Measurements from ENCODE around the gene SLCO2A1.
"Not testable (repeated sequence)": the region's sequence is repeated elsewhere in the genome, so short reads cannot be mapped to it uniquely, and the experiment has no call there.

SLCO2A1 gene

DNA sequence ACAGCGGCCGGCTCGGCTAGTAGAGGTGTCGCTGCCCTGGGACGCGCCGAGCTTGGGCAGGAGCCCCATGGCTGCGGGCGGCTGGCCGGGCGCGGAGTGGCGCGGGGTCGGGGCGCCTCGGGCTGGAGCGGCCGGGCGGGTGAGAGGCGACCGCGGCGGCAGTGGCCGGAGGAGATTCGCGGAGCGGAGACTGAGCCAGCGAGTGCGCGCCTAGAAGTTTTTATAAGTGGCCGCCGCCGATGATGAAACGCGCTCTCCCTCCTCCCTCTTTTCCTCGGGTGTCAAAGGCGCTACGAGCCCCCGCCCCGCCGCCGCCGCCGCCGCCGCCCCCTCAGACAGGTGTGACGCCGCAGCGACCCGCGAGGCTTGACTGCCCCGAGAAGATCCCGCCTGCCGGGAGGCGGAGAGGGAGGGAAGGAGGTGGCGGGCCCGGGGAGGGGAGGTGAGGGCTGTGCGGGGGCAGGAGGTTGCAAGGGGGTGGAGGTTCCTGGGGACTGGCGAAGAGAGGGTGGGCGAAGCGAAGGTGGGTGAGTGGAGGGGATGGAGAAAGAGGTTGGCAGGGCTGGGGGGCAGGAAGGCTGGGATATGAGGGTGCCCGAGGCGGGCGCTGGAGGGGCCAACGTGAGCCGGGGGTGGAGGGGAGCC lies at the start of gene SLCO2A1:
Gene SLCO2A1, minus strand, starts transcription at position 192 of the 645 bp plus-strand sequence. Its CDS starts 123 bp downstream, at position 69.
- peak in 1 of 2 experiments; percentile 3 for DNase-seq

DNA sequence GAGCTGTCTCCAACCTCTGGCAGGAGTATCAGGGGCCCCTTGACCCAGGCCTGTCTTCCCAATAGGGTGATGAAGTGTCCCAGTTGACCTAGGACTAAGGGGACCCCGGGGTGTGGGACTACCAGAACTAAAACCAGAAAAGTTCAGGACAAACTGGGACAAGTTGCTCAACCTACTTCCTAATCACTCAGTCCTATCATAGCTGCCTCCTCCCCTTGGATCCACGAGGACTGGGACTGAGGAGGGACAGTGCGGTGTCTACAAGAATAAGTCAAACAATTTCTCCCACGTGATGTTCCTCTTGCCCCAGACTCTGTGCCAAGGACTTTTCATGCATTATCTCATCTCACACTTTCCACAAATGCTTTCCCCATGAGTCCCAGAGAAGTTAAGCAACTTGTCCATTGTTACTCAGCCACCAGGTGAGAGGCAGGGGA lies 49.4 kb upstream of the SLCO2A1 start:
- no peak for DNase-seq

DNA sequence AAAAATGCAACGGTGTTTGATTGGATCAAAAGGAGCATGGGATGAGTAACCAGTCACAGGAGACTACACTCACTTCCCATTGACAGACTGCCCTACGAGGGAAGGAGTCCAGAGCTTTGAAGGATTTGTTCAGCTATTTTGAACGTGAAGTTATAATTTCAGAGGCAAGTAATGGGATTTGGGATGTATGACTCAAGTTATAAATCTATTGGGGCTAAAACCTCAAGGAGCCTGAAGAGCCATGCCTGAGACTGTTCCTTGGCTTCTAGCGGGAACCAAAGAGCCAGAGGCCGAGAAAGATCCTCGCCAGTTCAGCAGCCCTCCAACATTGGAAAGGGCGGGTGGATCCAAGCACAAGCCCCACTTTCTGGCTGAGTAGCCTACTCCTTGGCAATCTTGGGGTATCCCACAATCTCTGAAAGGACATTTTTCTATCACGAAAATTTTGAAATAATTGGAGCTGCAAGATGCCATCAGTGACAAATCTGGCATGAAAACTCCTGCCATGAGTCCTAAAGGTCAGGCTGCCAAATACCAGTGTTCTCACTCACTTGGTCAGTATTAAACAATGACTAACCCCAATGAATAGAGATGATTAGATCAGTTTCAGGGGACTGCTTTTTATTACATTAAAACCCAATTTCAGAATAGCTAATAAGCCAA lies 48.6 kb upstream of the SLCO2A1 start:
- no peak for DNase-seq

DNA sequence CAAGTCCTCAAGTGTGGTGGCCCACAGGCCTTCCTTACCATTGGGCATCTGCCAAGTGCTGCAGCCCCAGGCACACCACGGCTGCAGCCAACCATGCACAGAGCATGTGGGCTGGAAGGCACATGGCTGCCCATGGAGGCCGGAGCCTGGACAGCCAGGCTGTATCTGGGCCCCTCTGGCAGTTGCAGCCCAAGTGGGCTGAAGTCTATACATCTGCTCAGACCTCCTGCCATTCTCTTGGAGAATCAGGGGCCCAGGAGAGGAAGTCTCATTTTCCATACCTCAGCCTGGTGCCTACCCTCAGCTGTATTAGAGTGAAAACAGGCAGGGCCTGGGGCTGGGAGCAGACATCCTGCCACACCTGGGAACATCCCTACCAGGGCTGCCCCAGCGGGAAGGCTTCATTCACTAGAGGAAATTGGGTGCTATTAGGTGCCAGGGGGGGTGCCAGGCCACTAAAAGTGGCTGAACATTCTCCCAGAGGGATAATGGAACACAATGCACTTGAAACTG lies 48.0 kb upstream of the SLCO2A1 start:
- DNase-seq: no peak

DNA sequence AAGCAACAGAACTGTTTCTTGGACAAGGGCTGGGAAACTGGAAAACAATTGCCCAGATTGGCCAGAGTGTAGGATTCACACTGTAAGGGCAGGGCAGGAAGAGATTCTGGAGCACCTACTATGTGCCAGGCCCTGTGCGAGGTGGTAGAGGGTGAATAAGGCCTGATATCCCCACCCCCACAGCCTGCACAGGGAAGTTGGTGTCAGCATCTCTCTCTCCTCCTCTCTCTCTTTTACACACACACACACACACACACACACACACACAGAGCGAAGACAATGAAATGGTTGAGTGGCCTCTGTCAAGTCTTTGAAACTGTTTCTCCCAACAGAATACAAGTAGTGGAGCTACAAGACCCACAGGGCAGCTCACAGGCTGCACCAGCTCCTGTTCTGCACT lies 47.1 kb upstream of the SLCO2A1 start:
- no peak for DNase-seq

DNA sequence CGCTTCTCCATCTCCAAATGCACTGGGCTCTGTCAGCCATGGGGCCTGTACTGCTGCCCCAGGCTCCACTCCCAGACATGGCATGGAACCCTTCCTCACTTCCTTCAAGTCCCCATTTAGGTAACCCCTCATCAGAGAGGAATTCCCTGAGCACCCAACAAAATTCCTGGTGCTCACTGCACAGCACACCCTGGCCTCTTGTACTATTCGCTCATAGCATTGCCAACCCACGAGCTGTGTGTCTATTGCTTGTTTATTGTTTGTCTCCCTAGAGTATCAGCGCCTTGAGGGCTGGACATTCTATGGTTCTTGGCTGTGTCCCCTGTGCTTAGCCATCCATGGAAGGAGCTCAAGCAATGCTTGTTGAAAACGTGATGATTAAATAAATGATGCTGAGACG lies 46.1 kb upstream of the SLCO2A1 start:
- DNase-seq: no peak

DNA sequence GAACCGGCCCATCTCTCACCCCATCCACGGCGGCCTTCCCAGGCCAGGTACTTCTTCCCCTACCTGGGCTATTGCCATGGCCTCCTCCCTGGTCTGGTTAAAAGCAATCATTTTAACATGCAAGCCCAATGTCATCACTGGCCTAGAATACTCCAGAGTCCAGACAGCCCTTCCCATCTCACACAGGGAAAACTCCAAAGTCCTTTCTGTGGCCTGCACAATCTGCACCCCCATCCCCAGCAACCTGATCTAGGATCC lies 45.8 kb upstream of the SLCO2A1 start:
- no peak for DNase-seq

DNA sequence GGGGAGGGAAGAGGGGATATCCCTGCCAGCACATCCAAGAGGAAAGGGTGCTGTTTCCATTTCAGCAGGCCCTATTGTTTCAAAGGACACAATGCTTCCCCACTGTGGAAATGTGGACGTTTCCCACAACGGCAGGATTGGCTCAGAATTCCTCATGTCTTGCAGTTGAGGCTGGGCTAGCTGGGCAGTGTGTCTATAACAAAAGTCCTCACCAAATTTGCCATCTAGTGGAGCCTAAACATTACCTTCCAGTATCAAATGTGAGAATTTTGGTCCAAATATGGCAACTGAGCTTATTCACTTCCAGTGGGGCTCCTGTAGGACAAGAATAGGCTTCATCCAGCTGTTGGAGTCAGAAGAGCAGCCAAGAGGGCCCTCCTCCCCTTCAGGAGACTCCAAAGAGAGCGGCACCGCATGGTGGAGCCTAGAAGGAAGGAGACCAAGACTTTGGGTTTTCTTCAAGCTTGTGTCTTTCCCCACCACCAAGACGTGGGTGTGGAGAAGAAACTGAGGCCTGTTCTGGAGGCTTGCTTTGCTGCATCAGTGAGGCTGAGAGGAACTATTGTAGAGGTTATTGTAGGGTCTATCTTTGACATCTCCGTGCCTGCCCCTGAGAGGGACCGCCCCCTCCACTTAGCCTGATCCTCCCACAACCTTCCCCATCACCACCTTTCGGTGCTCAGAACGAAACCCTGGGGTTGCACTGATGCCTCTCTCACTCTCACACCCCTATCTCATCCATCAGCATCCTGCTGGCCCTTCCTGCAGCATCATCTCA lies 45.3 kb upstream of the SLCO2A1 start:
- no peak for DNase-seq

DNA sequence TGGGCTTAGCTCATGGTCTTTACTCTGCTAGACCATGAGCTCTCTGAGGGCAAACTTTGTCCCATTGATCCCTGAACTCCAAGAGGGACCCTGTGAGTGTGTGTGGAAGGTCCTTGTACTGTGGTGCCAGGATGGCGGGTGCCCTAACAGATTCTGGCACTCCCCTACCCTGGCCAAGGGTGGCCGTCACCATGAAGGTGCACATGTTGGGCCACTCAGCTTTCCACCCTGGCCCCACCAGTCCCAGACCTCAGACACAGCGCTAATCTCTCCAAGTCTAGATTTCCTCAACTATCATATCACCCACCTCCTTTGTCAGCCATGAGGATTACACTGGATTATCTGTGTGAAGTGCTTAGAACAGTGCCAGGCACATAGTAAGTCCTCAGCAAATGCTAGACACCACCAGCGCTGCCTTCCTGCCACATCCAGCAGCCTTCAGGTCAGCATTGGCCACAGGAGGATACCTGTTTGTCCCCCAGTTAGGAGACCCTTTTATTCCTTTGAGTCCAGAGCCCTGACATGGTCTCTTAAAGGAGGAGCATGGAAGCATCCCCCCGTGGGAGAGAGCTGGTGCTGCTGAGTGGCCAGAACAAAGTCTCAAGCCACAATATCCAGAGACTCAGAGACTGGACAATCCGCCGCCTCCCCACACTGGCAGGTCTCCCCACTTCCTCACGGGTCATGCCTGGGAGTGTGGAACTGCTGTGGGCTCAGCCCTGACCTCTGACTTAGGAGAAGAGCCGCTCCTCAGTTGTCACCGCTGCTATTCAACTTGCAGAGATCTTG lies 44.5 kb upstream of the SLCO2A1 start:
- no peak for DNase-seq

DNA sequence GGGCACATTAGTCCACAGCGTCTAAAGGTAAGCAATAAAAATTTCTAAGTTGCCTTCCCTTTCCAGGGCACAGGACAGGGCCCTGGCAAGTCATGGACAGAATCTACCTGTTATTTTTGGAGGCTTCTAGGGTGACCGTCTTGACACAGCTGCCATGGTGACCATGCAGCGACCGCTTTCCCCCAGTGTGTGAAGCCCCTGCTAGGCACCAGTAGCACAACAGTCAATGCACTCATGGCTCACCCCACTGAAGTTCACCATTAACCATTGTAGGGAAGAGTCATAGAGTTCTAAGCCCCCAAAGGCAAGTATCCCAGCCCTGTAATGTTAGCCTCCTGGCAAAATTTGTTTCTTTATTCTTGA lies 43.8 kb upstream of the SLCO2A1 start:
- no peak for DNase-seq

DNA sequence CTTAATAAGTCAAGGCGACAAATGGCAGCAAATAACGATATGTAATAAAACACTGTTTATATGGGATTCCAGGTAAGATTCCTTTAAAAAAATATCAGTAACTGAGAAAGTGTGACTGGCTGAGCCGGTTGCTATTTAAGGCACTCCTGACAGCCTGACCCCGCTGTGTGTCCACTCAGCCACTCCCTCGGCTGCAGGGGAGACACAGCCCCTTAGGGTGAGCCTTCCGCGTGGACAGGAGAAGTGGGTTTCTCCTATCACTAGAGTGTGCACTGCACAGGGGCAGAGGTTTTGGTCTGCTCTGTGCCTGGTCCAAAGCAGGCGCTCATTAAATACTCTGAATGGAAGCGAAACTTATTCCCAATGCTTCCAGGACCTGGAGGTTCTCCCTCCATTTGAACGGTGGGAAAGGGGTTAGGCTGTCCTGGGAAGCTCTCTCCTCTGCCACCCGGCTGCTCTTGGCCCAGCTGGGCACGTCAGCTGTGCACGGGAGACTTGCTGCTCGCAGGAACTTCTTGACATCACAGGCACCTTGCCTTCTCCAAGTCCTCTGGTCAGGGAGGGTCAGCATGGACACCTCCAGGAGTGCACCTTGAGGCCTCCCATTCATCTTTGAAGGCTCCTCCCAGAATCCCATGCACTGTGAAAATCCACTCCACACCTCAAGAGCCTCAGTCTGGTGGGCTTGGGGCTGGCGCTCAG lies 43.3 kb upstream of the SLCO2A1 start:
- DNase-seq: no peak

DNA sequence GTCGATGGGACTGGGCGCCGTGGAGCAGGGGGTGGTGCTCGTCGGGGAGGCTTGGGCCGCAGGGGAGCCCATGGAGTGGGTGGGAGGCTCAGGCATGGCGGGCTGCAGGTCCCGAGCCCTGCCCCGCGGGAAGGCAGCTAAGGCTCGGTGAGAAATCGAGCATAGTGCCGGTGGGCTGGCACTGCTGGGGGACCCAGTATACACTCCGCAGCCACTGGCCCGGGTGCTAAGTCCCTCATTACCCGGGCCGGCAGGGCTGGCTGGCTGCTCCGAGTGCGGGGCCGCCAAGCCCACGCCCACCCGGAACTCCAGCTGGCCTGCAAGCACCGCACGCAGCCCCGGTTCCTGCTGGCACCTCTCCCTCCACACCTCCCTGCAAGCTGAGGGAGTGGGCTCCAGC lies 40.6 kb upstream of the SLCO2A1 start:
- not testable (repeated sequence) for DNase-seq

DNA sequence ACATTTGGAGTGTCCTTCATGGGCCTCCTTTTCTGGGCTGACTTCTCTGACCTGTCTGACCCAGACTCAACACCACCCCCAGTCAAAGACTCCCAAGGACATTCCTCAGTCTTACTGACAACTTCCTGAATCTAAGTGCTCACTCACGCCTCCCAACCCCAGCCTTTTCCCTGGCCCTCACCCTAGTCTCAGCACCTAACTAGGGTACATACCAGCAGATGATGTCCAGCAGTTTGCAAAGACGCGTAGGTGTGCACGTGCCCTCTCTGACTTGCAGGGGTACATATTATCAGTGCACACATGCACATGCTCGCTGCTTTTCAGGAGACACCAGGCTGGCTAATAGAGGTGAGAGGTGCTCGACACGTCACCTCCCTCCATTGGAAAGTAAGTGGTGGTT lies 38.7 kb upstream of the SLCO2A1 start:
- no peak for DNase-seq

DNA sequence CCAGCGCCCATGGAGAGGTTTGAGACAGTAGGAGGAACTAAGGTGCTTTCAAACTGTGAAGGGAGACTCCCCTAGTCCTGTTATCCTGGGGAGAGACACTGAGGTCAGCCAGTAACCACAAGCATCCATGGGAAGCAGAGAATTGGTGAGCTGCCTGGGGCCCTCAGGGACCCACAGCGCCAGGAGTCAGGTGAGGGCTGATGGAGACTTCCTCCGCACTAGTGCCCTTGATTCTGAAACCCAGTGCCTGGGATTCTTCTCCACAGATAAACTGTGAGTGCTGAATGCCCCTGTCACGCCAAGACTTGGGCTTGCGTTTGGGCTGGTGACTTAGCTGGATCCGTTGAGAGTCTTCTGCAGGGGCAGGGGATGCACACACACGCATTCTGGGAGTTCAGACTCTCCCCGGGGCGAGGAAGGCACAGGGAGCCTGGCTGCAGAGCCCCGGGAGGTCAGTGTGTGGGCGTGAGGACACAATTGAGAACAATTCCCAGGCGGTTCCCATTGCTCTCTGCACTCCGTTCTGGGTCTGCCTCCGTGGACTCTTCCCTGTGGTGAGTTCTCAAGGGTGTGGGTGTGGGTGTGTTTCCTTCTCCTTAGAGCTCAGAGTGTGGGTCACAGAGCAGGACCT lies 37.9 kb upstream of the SLCO2A1 start:
- no peak for DNase-seq

DNA sequence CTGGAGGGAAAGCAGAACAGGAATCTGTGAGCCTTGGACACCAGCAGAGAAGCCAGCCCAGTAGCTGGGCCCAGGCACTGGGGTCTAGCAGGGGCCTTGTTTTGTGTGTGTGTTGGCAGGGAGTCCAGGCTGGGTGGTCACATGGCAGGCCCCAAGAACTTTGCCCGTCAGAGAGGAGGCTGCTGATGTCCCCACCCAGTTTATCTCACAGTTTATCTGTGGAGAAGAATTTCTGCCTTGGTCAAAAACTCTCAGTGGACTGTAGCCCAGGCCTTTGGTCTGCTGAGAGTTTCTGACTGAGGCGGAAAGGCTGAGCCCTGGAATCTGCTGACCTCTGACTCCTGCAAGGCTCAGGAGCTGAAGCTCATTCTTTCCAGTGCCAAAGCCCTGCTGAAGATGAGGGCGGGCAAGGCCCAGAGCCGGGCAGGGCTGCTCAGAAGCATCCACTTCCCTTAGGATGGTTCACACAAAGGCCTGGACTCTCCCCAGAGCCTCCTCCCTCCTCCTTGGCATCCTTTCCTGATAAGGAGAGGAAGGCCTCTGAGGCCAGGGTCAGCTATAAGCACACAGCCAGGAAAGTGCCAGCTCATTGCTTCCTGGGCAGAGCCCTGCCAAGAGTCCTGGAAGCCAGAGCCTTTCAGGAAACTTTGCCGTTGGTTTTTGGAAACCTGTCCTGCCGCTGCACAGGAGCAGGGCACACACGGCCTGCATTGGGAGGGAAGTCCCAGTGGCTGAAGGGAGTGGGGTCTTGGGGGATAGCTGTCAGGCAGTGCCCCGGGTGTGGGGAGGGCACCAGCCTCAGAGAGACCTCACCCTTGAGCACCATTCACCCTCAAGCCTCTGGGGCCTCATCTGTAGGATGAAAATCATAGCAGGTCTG lies 37.2 kb upstream of the SLCO2A1 start:
- no peak for DNase-seq

DNA sequence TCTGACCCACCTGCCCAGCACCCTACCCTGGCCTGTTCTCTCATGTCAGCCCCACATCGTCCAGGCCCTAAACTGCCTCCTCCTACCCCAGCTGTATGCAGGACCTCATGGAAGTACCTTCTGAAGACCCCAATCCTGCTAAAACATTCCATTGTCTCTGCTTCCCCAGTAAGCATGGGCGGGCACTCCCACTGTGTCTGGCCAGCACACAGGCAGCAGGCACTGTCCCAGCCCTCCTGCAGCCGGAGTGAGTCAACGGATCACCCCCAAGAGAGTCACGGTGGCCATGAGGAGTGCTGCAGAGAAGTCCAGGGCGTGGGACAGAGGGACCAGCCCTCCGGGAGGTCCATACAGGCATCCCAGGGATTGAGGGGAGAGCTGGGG lies 36.4 kb upstream of the SLCO2A1 start:
- DNase-seq: no peak

DNA sequence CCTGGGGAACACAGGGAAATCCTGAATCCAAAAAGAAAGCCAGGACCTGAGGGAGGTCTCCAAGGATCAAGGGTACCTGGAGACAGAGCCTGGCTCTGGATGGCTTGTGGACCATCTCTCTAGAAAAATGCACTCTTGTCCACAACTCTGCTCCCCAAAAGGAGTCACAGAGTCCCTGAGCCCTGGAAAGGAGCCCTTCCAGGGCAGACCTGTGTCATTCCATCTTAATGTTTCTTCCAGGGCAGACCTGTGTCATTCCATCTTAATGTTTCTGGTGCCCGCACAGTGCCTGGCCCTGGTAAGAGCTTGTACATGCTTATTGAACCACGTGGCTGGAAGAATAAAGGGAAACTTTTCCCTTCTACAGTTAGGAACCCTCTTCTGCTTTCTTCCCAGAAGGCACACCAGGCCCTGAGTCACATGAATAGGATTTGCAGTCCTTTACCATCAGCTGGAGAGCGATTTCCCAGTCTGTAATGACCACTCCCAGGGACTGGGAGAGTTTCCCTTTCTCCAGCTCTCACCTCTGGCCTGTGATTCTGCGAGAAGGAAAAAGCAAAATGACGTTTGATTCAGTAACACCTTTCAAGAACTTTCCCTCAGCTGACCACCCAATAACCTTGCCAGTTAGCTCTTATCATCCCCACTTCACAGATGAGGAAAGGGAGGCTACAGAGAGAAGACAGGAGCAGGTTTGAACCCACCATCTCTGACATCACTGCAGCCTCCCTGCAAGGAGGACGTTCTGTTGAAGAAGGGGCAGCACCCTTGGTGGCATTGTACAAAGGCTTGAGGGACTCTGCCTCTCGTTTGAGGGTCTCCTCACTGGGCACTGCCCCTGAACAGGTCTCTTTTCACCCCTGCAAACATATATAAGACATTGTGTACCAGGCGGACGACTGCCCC lies 35.8 kb upstream of the SLCO2A1 start:
- DNase-seq: no peak

DNA sequence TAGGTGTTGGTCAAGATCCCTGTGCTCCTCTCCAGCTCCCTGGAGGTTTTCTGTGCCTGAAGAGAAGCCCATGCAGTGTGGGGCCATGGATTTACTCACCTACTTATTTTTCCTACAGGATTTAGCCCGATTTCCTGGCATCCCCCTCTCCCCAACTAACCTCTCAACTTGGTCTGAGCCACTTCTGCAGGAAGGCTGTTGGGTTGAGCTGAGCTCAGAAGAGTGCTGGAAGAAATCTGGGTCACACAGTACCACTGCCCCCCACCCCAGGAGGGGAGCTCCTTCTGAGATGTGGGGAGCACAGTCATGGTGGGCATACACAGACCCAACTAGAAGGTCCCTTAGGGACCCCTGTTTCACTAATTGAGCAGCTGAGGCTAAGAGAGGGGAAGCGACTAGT lies 34.4 kb upstream of the SLCO2A1 start:
- DNase-seq: no peak

DNA sequence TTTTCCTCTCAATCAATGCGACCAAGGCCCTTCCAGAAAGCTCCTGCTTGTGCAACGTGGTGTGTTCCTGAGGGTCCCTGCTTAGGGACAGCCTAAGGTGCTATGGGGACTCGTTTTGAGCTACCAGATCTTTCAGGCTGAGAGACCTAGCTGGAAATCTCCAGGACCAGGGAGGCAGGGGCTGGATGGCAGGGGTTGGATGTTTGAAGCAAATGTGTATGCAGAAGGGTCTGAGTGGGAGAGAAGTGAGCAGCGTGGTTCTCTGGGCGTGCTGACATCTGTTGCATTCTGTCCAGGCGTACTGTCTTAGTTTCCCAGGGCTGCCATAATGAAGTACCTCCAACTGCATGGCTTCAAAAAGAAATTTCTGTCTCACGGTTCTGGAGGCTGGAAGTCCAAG lies 31.7 kb upstream of the SLCO2A1 start:
- no peak for DNase-seq

All from NCI-H187 (cell line).